ENCODE results near the gene CST5. TPM values are rescaled to one million over a fixed set of nuclear protein-coding genes. Genes with fewer than 3 reads are reported as not detected.
"Not testable (repeated sequence)": the region's sequence is repeated elsewhere in the genome, so short reads cannot be mapped to it uniquely, and the experiment has no call there.

The CST5 gene
- total and polyA plus RNA-seq, 10 of the 15 experiments (the other 5 are each of a cell fraction or from before 2014, with no cell fraction given): not detected

- H3K9me3 ChIP-seq (replicated peaks; ENCODE audit: control insufficient read depth, insufficient read depth, low read length); DNase-seq (ENCODE audit: low read depth, low spot score); H3K4me2 ChIP-seq (ENCODE audit: control insufficient read depth, insufficient read depth); H3K9ac ChIP-seq (ENCODE audit: control insufficient read depth, insufficient read depth, low read length); H4K20me1 ChIP-seq (ENCODE audit: control insufficient read depth, insufficient read depth); H3K36me3 ChIP-seq (ENCODE audit: control insufficient read depth in 2 of 2, insufficient read depth in 2 of 2, low read length in 1 of 2); FAIRE-seq; H3K27me3 ChIP-seq (replicated peaks in 1 of 2; ENCODE audit: control insufficient read depth in 2 of 2, insufficient read depth in 2 of 2, low read length in 1 of 2); H2AFZ ChIP-seq (ENCODE audit: control insufficient read depth, low read depth, low read length); in situ Hi-C loops (cut with MboI); H3K4me3 ChIP-seq; intact Hi-C loops (cut with micrococcal nuclease; ENCODE audit: unreplicated experiment); BruUV-seq (replicated peaks); H3K27ac ChIP-seq (ENCODE audit: control insufficient read depth, insufficient read depth); SMC1A ChIA-PET (ENCODE audit: uncharacterized antibody, unreplicated experiment); CTCF ChIA-PET; H3K4me1 ChIP-seq (ENCODE audit: control insufficient read depth, insufficient read depth, low read length); ATAC-seq; POLR2A ChIA-PET; RAD21 ChIA-PET (ENCODE audit: unreplicated experiment); H3K79me2 ChIP-seq (ENCODE audit: control insufficient read depth, insufficient read depth, low read length): not testable (repeated sequence)
- 36% methylated on average over 6 of the region's 8 CpGs for WGBS (ENCODE audit: insufficient coverage, insufficient replicate concordance, low lambda C conversion rate, missing lambda C conversion rate)
Observed at GRCh38 chr20:23902396-23902795, 22.8 kb upstream of the CST5 start.

DNA sequence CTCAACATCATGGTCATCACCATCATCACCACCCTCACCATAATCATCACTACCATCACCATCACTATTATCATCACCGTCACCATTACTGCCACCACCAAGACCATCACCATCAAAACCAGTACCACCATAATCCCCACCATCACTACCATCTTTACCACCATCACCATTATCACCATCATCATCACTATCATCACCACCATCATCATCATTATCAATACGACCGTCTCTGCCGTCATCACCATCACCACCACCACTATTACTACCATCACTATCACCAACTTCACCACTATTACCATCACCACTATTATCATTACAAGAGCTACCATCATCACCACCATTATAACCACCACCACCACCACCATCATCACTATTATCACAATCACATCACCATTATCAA, 11.3 kb upstream of the CST5 start:
- H3K79me2 ChIP-seq (ENCODE audit: control insufficient read depth, insufficient read depth, low read length); DNase-seq (ENCODE audit: low read depth, low spot score); H3K27ac ChIP-seq (ENCODE audit: control insufficient read depth, insufficient read depth); intact Hi-C loops (cut with micrococcal nuclease; ENCODE audit: unreplicated experiment); SMC1A ChIA-PET (ENCODE audit: uncharacterized antibody, unreplicated experiment); H4K20me1 ChIP-seq (ENCODE audit: control insufficient read depth, insufficient read depth); CTCF ChIA-PET; H3K27me3 ChIP-seq (replicated peaks in 1 of 2; ENCODE audit: control insufficient read depth in 2 of 2, insufficient read depth in 2 of 2, low read length in 1 of 2); in situ Hi-C loops (cut with MboI); H3K4me2 ChIP-seq (ENCODE audit: control insufficient read depth, insufficient read depth); ATAC-seq; H3K4me3 ChIP-seq; POLR2A ChIA-PET; H2AFZ ChIP-seq (ENCODE audit: control insufficient read depth, low read depth, low read length); H3K4me1 ChIP-seq (ENCODE audit: control insufficient read depth, insufficient read depth, low read length); H3K9me3 ChIP-seq (replicated peaks; ENCODE audit: control insufficient read depth, insufficient read depth, low read length); H3K9ac ChIP-seq (ENCODE audit: control insufficient read depth, insufficient read depth, low read length); RAD21 ChIA-PET (ENCODE audit: unreplicated experiment); BruUV-seq (replicated peaks); H3K36me3 ChIP-seq (ENCODE audit: control insufficient read depth in 2 of 2, insufficient read depth in 2 of 2, low read length in 1 of 2): not testable (repeated sequence)
- WGBS (ENCODE audit: insufficient coverage, insufficient replicate concordance, low lambda C conversion rate, missing lambda C conversion rate): 59% methylated on average over 4 of the region's 4 CpGs
- TF ChIP-seq, protein P1, sequence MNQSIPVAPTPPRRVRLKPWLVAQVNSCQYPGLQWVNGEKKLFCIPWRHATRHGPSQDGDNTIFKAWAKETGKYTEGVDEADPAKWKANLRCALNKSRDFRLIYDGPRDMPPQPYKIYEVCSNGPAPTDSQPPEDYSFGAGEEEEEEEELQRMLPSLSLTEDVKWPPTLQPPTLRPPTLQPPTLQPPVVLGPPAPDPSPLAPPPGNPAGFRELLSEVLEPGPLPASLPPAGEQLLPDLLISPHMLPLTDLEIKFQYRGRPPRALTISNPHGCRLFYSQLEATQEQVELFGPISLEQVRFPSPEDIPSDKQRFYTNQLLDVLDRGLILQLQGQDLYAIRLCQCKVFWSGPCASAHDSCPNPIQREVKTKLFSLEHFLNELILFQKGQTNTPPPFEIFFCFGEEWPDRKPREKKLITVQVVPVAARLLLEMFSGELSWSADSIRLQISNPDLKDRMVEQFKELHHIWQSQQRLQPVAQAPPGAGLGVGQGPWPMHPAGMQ (IDR thresholded peaks at IDR 0.05; ENCODE audit: borderline replicate concordance): peak; percentile 6; the same call in 1 of the 2 replicates
- peak; percentile 70 for FAIRE-seq
